ENCODE measurements around the gene VAMP2.

DNA sequence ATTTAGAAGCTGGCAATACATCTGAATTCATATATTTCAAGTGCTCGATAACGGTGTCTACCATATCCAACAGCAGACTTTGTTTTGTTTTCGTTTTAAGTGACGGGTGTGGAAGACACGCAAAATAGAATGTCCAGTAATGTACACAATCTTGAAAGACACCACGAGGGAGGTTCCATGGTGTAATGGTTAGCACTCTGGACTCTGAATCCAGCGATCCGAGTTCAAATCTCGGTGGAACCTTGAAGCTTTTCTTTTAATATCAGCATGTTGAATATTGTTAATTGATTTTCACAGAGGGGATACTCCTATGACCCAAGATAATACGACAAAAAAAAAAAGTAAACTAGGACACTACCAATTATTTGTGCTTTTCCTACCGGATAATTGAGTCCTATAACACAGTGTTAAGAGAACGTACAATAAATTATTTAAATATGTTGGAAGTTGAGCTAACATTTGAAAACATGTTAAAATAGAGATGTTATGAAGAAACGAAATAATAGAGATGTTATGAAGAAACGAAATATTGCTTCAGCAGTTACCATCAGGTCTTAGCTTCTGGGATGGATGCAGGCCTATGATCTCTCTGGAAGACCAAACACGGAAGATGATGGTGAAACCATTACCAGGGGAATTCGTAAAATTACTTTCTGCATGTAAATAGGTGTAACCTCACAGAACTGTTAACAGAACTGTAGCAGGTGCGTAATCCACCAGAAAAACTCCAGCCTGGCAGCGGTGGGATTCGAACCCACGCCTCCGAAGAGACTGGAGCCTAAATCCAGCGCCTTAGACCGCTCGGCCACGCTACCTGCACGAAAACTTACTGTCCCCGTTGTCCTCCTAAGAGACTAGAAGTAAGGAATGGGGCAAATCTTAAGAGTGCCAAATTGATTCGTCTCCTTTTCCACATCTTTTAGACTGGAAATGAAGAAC is 42.9 kb downstream of the VAMP2 start:
- TF ChIP-seq, protein P1, sequence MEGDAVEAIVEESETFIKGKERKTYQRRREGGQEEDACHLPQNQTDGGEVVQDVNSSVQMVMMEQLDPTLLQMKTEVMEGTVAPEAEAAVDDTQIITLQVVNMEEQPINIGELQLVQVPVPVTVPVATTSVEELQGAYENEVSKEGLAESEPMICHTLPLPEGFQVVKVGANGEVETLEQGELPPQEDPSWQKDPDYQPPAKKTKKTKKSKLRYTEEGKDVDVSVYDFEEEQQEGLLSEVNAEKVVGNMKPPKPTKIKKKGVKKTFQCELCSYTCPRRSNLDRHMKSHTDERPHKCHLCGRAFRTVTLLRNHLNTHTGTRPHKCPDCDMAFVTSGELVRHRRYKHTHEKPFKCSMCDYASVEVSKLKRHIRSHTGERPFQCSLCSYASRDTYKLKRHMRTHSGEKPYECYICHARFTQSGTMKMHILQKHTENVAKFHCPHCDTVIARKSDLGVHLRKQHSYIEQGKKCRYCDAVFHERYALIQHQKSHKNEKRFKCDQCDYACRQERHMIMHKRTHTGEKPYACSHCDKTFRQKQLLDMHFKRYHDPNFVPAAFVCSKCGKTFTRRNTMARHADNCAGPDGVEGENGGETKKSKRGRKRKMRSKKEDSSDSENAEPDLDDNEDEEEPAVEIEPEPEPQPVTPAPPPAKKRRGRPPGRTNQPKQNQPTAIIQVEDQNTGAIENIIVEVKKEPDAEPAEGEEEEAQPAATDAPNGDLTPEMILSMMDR (IDR thresholded peaks at IDR 0.05; ENCODE audit: poor library complexity, severe bottlenecking) = no peak
- TF ChIP-seq POLR2AphosphoS5 (IDR thresholded peaks at IDR 0.05) (peak; percentile 40), EP300 (conservative IDR thresholded peaks at IDR 0.05; ENCODE audit: poor library complexity, severe bottlenecking) (no peak), EZH2 (IDR thresholded peaks at IDR 0.05; ENCODE audit: borderline replicate concordance, insufficient read depth, low read length, poor library complexity, severe bottlenecking) (no peak), MXI1 (conservative IDR thresholded peaks at IDR 0.05; ENCODE audit: poor library complexity, severe bottlenecking) (no peak), RAD21 (conservative IDR thresholded peaks at IDR 0.05) (no peak), SMC3 (conservative IDR thresholded peaks at IDR 0.05; ENCODE audit: poor library complexity) (no peak)
- TF ChIP-seq, protein P2, sequence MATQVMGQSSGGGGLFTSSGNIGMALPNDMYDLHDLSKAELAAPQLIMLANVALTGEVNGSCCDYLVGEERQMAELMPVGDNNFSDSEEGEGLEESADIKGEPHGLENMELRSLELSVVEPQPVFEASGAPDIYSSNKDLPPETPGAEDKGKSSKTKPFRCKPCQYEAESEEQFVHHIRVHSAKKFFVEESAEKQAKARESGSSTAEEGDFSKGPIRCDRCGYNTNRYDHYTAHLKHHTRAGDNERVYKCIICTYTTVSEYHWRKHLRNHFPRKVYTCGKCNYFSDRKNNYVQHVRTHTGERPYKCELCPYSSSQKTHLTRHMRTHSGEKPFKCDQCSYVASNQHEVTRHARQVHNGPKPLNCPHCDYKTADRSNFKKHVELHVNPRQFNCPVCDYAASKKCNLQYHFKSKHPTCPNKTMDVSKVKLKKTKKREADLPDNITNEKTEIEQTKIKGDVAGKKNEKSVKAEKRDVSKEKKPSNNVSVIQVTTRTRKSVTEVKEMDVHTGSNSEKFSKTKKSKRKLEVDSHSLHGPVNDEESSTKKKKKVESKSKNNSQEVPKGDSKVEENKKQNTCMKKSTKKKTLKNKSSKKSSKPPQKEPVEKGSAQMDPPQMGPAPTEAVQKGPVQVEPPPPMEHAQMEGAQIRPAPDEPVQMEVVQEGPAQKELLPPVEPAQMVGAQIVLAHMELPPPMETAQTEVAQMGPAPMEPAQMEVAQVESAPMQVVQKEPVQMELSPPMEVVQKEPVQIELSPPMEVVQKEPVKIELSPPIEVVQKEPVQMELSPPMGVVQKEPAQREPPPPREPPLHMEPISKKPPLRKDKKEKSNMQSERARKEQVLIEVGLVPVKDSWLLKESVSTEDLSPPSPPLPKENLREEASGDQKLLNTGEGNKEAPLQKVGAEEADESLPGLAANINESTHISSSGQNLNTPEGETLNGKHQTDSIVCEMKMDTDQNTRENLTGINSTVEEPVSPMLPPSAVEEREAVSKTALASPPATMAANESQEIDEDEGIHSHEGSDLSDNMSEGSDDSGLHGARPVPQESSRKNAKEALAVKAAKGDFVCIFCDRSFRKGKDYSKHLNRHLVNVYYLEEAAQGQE (IDR thresholded peaks at IDR 0.05; ENCODE audit: borderline replicate concordance) = no peak
